Activated CD4-positive, CD25-positive, alpha-beta regulatory T cell (primary cell): ENCODE results near the gene PCDHB9.
"Not testable (repeated sequence)": the region's sequence is repeated elsewhere in the genome, so short reads cannot be mapped to it uniquely, and the experiment has no call there.

Experiments
- DNase-seq, 4 experiments: peaks; one replicate each; lab custom pipeline; 2025; lab: John Stamatoyannopoulos, UW

PCDHB9 gene

GRCh38 chr5:141188682-141189081 lies 1.7 kb downstream of the PCDHB9 start:
- not testable (repeated sequence) for DNase-seq

- DNase-seq = not testable (repeated sequence)
Measured at GRCh38 chr5:141189131-141189530, 2.2 kb downstream of the PCDHB9 start.

GRCh38 chr5:141192110-141192725 lies 5.3 kb downstream of the PCDHB9 start, which contains the start of gene PCDHB10:
TSS of gene PCDHB10 (plus strand) at chr5:141192353. CDS start at chr5:141192553, 200 bp downstream.
- DNase-seq = no peak

DNA sequence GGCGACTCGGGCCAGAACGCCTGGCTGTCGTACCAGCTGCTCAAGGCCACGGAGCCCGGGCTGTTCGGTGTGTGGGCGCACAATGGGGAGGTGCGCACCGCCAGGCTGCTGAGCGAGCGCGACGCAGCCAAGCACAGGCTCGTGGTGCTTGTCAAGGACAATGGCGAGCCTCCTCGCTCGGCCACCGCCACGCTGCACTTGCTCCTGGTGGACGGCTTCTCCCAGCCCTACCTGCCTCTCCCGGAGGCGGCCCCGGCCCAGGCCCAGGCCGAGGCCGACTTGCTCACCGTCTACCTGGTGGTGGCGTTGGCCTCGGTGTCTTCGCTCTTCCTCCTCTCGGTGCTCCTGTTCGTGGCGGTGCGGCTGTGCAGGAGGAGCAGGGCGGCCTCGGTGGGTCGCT lies 7.4 kb downstream of the PCDHB9 start:
- not testable (repeated sequence) for DNase-seq

DNA sequence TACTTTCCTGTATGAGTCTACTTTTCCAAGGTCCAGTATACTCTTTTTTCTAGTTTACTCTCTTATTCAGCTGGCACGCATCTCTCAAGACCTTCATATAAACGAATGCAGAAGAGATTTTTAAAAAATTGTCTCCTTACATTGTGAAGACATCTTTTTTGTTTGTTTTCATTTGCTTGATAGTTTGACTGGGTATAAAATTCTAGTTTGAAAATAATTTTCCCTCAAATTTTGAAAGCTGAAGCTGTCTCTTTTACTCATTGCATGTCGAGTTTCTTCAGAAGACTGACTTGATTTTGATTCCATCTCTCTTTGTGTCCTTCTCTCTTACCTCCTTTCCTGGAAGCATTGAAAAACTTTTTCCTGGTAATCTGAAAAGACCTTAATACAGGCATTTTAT lies 9.4 kb downstream of the PCDHB9 start:
- DNase-seq = no peak

- no peak for DNase-seq
Measured at GRCh38 chr5:141199359-141200235, 12.6 kb downstream of the PCDHB9 start, which contains the start of gene PCDHB11. TSS of gene PCDHB11 (plus strand) at chr5:141199627. CDS start at chr5:141199775, 148 bp downstream.

- not testable (repeated sequence) for DNase-seq
Measured at GRCh38 chr5:141201126-141201525, 14.2 kb downstream of the PCDHB9 start.

- not testable (repeated sequence) for DNase-seq
Measured at GRCh38 chr5:141201646-141202045, 14.7 kb downstream of the PCDHB9 start.

DNA sequence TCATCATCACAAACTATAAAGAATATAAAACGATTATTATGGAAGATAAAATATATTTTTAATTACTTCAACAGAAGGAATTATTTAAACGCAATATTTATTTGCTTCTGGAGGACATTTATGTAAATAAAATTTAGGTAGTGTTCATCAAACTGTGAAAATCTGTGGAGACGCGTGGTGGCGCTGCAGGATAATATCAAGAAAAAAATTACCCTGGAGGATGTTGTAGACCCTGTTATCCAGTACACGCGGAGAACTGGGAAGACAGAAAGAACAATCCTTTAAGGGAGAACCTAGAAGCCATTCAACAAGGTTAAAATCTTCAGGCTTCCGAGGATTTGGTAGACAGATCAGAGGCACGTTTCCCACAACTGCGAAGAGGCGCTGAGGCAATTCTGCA lies 21.5 kb downstream of the PCDHB9 start, which contains the start of gene PCDHB12:
Gene PCDHB12, plus strand, starts transcription at position 242 of the 400 bp plus-strand sequence. CDS start 189 bp downstream, outside the sequence.
- DNase-seq = no peak

GRCh38 chr5:141210281-141210680 lies 23.3 kb downstream of the PCDHB9 start:
- DNase-seq = not testable (repeated sequence)

- DNase-seq = not testable (repeated sequence)
Measured at GRCh38 chr5:141210849-141211248, 23.9 kb downstream of the PCDHB9 start.

DNA sequence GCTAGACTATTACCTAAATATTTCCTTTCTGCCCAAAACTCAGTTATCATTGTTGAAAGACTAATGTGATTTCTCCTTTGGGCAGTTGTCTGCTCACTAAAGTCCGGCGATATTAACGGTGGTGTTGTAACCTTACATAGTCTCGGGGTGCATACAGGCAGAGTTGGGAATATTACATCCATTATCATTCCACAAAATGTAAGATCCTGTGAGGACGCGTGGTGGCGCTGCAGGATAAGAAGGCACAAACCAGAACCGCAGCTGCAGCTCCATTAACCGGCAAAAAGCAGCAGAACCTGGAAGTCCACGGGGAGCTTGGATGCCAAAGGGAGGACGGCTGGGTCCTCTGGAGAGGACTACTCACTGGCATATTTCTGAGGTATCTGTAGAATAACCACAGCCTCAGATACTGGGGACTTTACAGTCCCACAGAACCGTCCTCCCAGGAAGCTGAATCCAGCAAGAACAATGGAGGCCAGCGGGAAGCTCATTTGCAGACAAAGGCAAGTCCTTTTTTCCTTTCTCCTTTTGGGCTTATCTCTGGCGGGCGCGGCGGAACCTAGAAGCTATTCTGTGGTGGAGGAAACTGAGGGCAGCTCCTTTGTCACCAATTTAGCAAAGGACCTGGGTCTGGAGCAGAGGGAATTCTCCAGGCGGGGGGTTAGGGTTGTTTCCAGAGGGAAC lies 26.8 kb downstream of the PCDHB9 start, which contains the start of gene PCDHB13:
Gene PCDHB13, plus strand, starts transcription at position 264 of the 684 bp plus-strand sequence. Its CDS starts 205 bp downstream, at position 469.
- not testable (repeated sequence) for DNase-seq

GRCh38 chr5:141214583-141214982 lies 27.6 kb downstream of the PCDHB9 start:
- not testable (repeated sequence) for DNase-seq

- not testable (repeated sequence) for DNase-seq
Measured at GRCh38 chr5:141215504-141215903, 28.5 kb downstream of the PCDHB9 start.

DNA sequence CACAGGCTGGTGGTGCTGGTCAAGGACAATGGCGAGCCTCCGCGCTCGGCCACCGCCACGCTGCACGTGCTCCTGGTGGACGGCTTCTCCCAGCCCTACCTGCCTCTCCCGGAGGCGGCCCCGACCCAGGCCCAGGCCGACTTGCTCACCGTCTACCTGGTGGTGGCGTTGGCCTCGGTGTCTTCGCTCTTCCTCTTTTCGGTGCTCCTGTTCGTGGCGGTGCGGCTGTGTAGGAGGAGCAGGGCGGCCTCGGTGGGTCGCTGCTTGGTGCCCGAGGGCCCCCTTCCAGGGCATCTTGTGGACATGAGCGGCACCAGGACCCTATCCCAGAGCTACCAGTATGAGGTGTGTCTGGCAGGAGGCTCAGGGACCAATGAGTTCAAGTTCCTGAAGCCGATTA lies 29.1 kb downstream of the PCDHB9 start:
- not testable (repeated sequence) for DNase-seq

- DNase-seq = no peak
Measured at GRCh38 chr5:141223112-141223783, 36.3 kb downstream of the PCDHB9 start, which contains the start of gene PCDHB14. TSS of gene PCDHB14 (plus strand) at chr5:141223343. CDS start at chr5:141223506, 163 bp downstream.

GRCh38 chr5:141224844-141225243 lies 37.9 kb downstream of the PCDHB9 start:
- not testable (repeated sequence) for DNase-seq

GRCh38 chr5:141225421-141225820 lies 38.5 kb downstream of the PCDHB9 start:
- not testable (repeated sequence) for DNase-seq

GRCh38 chr5:141234109-141234667 lies 47.2 kb downstream of the PCDHB9 start:
- DNase-seq = no peak

DNA sequence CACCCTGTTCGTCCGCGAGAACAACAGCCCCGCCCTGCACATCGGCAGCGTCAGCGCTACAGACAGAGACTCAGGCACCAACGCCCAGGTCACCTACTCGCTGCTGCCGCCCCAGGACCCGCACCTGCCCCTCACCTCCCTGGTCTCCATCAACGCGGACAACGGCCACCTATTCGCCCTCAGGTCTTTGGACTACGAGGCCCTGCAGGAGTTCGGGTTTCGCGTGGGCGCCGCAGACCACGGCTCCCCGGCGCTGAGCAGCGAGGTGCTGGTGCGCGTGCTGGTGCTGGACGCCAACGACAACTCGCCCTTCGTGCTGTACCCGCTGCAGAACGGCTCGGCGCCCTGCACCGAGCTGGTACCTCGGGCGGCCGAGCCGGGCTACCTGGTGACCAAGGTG lies 49.0 kb downstream of the PCDHB9 start:
- not testable (repeated sequence) for DNase-seq
